ENCODE data around the gene LDB2.

Gene LDB2

GRCh38 chr4:16713271-16713670 is 185.2 kb downstream of the LDB2 start:
- H3K4me1 ChIP-seq (ENCODE audit: control insufficient read depth, insufficient read depth, low read length): peaks cover 28% of the 10 kb centered on the region
- no peaks in the 10 kb centered on the region for H3K9me3 ChIP-seq (ENCODE audit: control insufficient read depth, low read length)
- no peak for DNase-seq (ENCODE audit: low read depth)
- no peaks in the 10 kb centered on the region for H3K27me3 ChIP-seq (replicated peaks; ENCODE audit: control insufficient read depth, insufficient read depth, low read length)
- no peaks in the 10 kb centered on the region for H3K36me3 ChIP-seq (ENCODE audit: control insufficient read depth, insufficient read depth, low read length, severe bottlenecking)
- no peak overlapping the region for H3K9ac ChIP-seq (ENCODE audit: low read length)
- no peak overlapping the region for H3K4me3 ChIP-seq (ENCODE audit: low read length)

GRCh38 chr4:16710198-16710597 is 188.2 kb downstream of the LDB2 start:
- Histone ChIP-seq H3K27me3 (replicated peaks; ENCODE audit: control insufficient read depth, insufficient read depth, low read length) (no peaks in the 10 kb centered on the region), H3K9me3 (ENCODE audit: control insufficient read depth, low read length) (no peaks in the 10 kb centered on the region), H3K9ac (ENCODE audit: low read length) (no peak overlapping the region), H3K4me1 (ENCODE audit: control insufficient read depth, insufficient read depth, low read length) (peaks cover 7% of the 10 kb centered on the region), H3K4me3 (ENCODE audit: low read length) (no peak overlapping the region), H3K36me3 (ENCODE audit: control insufficient read depth, insufficient read depth, low read length, severe bottlenecking) (no peaks in the 10 kb centered on the region)
- no peak for DNase-seq (ENCODE audit: low read depth)

GRCh38 chr4:16707874-16708273 is 190.6 kb downstream of the LDB2 start:
- H3K36me3 ChIP-seq (ENCODE audit: control insufficient read depth, insufficient read depth, low read length, severe bottlenecking): no peaks in the 10 kb centered on the region
- DNase-seq (ENCODE audit: low read depth): no peak
- H3K27me3 ChIP-seq (replicated peaks; ENCODE audit: control insufficient read depth, insufficient read depth, low read length): no peaks in the 10 kb centered on the region
- H3K9me3 ChIP-seq (ENCODE audit: control insufficient read depth, low read length): no peaks in the 10 kb centered on the region
- H3K4me1 ChIP-seq (ENCODE audit: control insufficient read depth, insufficient read depth, low read length): peaks cover 3% of the 10 kb centered on the region
- H3K9ac ChIP-seq (ENCODE audit: low read length): no peak overlapping the region
- no peak overlapping the region for H3K4me3 ChIP-seq (ENCODE audit: low read length)

GRCh38 chr4:16706251-16706650 is 192.2 kb downstream of the LDB2 start:
- Histone ChIP-seq H3K4me3 (ENCODE audit: low read length) (no peak overlapping the region), H3K36me3 (ENCODE audit: control insufficient read depth, insufficient read depth, low read length, severe bottlenecking) (no peaks in the 10 kb centered on the region), H3K4me1 (ENCODE audit: control insufficient read depth, insufficient read depth, low read length) (peaks cover 3% of the 10 kb centered on the region), H3K27me3 (replicated peaks; ENCODE audit: control insufficient read depth, insufficient read depth, low read length) (no peaks in the 10 kb centered on the region), H3K9me3 (ENCODE audit: control insufficient read depth, low read length) (no peaks in the 10 kb centered on the region), H3K9ac (ENCODE audit: low read length) (no peak overlapping the region)
- no peak for DNase-seq (ENCODE audit: low read depth)

- DNase-seq (ENCODE audit: low read depth): no peak
- Histone ChIP-seq H3K4me1 (ENCODE audit: control insufficient read depth, insufficient read depth, low read length) (peaks cover 7% of the 10 kb centered on the region), H3K36me3 (ENCODE audit: control insufficient read depth, insufficient read depth, low read length, severe bottlenecking) (no peaks in the 10 kb centered on the region)
These were observed 193.1 kb downstream of the LDB2 start for GRCh38 chr4:16705341-16705740.

GRCh38 chr4:16704489-16704888 is 194.0 kb downstream of the LDB2 start:
- Histone ChIP-seq H3K4me3 (ENCODE audit: low read length) (no peak overlapping the region), H3K36me3 (ENCODE audit: control insufficient read depth, insufficient read depth, low read length, severe bottlenecking) (no peaks in the 10 kb centered on the region), H3K9me3 (ENCODE audit: control insufficient read depth, low read length) (no peaks in the 10 kb centered on the region), H3K4me1 (ENCODE audit: control insufficient read depth, insufficient read depth, low read length) (peaks cover 7% of the 10 kb centered on the region), H3K9ac (ENCODE audit: low read length) (no peak overlapping the region), H3K27me3 (replicated peaks; ENCODE audit: control insufficient read depth, insufficient read depth, low read length) (no peaks in the 10 kb centered on the region)
- no peak for DNase-seq (ENCODE audit: low read depth)

More at GRCh38 chr4:16705341-16705740, 193.1 kb downstream of the LDB2 start:
- Histone ChIP-seq H3K9me3 (ENCODE audit: control insufficient read depth, low read length) (no peaks in the 10 kb centered on the region), H3K27me3 (replicated peaks; ENCODE audit: control insufficient read depth, insufficient read depth, low read length) (no peaks in the 10 kb centered on the region), H3K9ac (ENCODE audit: low read length) (no peak overlapping the region), H3K4me3 (ENCODE audit: low read length) (no peak overlapping the region)

GRCh38 chr4:16695896-16696295 is 202.5 kb downstream of the LDB2 start:
- no peak for DNase-seq (ENCODE audit: low read depth)
- no peaks in the 10 kb centered on the region for H3K9me3 ChIP-seq (ENCODE audit: control insufficient read depth, low read length)
- H3K27me3 ChIP-seq (replicated peaks; ENCODE audit: control insufficient read depth, insufficient read depth, low read length): no peaks in the 10 kb centered on the region
- H3K4me1 ChIP-seq (ENCODE audit: control insufficient read depth, insufficient read depth, low read length): peaks cover 25% of the 10 kb centered on the region
- H3K9ac ChIP-seq (ENCODE audit: low read length): no peak overlapping the region
- H3K4me3 ChIP-seq (ENCODE audit: low read length): no peak overlapping the region
- no peaks in the 10 kb centered on the region for H3K36me3 ChIP-seq (ENCODE audit: control insufficient read depth, insufficient read depth, low read length, severe bottlenecking)

GRCh38 chr4:16694884-16695276 is 203.6 kb downstream of the LDB2 start:
- Histone ChIP-seq H3K4me3 (ENCODE audit: low read length) (no peak overlapping the region), H3K27me3 (replicated peaks; ENCODE audit: control insufficient read depth, insufficient read depth, low read length) (no peaks in the 10 kb centered on the region), H3K9ac (ENCODE audit: low read length) (no peak overlapping the region), H3K36me3 (ENCODE audit: control insufficient read depth, insufficient read depth, low read length, severe bottlenecking) (no peaks in the 10 kb centered on the region), H3K9me3 (ENCODE audit: control insufficient read depth, low read length) (no peaks in the 10 kb centered on the region), H3K4me1 (ENCODE audit: control insufficient read depth, insufficient read depth, low read length) (peaks cover 22% of the 10 kb centered on the region)
- no peak for DNase-seq (ENCODE audit: low read depth)

GRCh38 chr4:16694173-16694883 is 204.1 kb downstream of the LDB2 start:
- Histone ChIP-seq H3K27me3 (replicated peaks; ENCODE audit: control insufficient read depth, insufficient read depth, low read length) (no peaks in the 10 kb centered on the region), H3K9ac (ENCODE audit: low read length) (no peak overlapping the region), H3K4me3 (ENCODE audit: low read length) (no peak overlapping the region), H3K4me1 (ENCODE audit: control insufficient read depth, insufficient read depth, low read length) (peaks cover 22% of the 10 kb centered on the region), H3K36me3 (ENCODE audit: control insufficient read depth, insufficient read depth, low read length, severe bottlenecking) (no peaks in the 10 kb centered on the region), H3K9me3 (ENCODE audit: control insufficient read depth, low read length) (no peaks in the 10 kb centered on the region)
- DNase-seq (ENCODE audit: low read depth): no peak

- Histone ChIP-seq H3K36me3 (ENCODE audit: control insufficient read depth, insufficient read depth, low read length, severe bottlenecking) (no peaks in the 10 kb centered on the region), H3K9me3 (ENCODE audit: control insufficient read depth, low read length) (no peaks in the 10 kb centered on the region), H3K4me3 (ENCODE audit: low read length) (no peak overlapping the region), H3K27me3 (replicated peaks; ENCODE audit: control insufficient read depth, insufficient read depth, low read length) (no peaks in the 10 kb centered on the region), H3K4me1 (ENCODE audit: control insufficient read depth, insufficient read depth, low read length) (peaks cover 22% of the 10 kb centered on the region), H3K9ac (ENCODE audit: low read length) (no peak overlapping the region)
- DNase-seq (ENCODE audit: low read depth): no peak
These were observed 204.8 kb downstream of the LDB2 start for GRCh38 chr4:16693641-16694040.

- no peak for DNase-seq (ENCODE audit: low read depth)
- Histone ChIP-seq H3K27me3 (replicated peaks; ENCODE audit: control insufficient read depth, insufficient read depth, low read length) (no peaks in the 10 kb centered on the region), H3K36me3 (ENCODE audit: control insufficient read depth, insufficient read depth, low read length, severe bottlenecking) (no peaks in the 10 kb centered on the region), H3K9me3 (ENCODE audit: control insufficient read depth, low read length) (no peaks in the 10 kb centered on the region), H3K9ac (ENCODE audit: low read length) (no peak overlapping the region), H3K4me3 (ENCODE audit: low read length) (peak overlapping the region; percentile 4), H3K4me1 (ENCODE audit: control insufficient read depth, insufficient read depth, low read length) (peaks cover 22% of the 10 kb centered on the region)
These were observed 205.4 kb downstream of the LDB2 start for GRCh38 chr4:16692961-16693506.

GRCh38 chr4:16692524-16692923 is 205.9 kb downstream of the LDB2 start:
- peaks cover 22% of the 10 kb centered on the region for H3K4me1 ChIP-seq (ENCODE audit: control insufficient read depth, insufficient read depth, low read length)
- no peaks in the 10 kb centered on the region for H3K27me3 ChIP-seq (replicated peaks; ENCODE audit: control insufficient read depth, insufficient read depth, low read length)
- no peaks in the 10 kb centered on the region for H3K36me3 ChIP-seq (ENCODE audit: control insufficient read depth, insufficient read depth, low read length, severe bottlenecking)
- DNase-seq (ENCODE audit: low read depth): peak; percentile 57
- H3K9me3 ChIP-seq (ENCODE audit: control insufficient read depth, low read length): no peaks in the 10 kb centered on the region
- H3K9ac ChIP-seq (ENCODE audit: low read length): no peak overlapping the region
- H3K4me3 ChIP-seq (ENCODE audit: low read length): peak overlapping the region; percentile 4

Data from adipocyte (in vitro differentiated cells).